GM23338 (cell line): ENCODE measurements around the gene NSUN3.

ENCODE experiments used
- NANOG ChIP-seq: IDR thresholded peaks from 2 replicates; pipeline ENCODE4 v1.6.1; 2016; ENCODE audit warnings: antibody characterized with exemption, borderline replicate concordance
- TF ChIP-seq, protein P1 (sequence below), 2 experiments: fragments of 200-600 bp in 1 of 2; sonication (generic) in 1 of 2; conservative IDR thresholded peaks; 2 replicates each; pipeline versions ENCODE4 v1.5.1 to v1.6.1; 2016 to 2017; ENCODE audit warnings: antibody characterized with exemption in 2 of 2, low read depth in 2 of 2, mild to moderate bottlenecking in 2 of 2, moderate library complexity in 1 of 2
- TF ChIP-seq, protein P2 (sequence below): IDR thresholded peaks from 2 replicates; pipeline ENCODE4 v1.6.1; 2016; ENCODE audit warnings: antibody characterized with exemption
- TF ChIP-seq, protein P3 (sequence below): IDR thresholded peaks from one replicate; pipeline ENCODE4 v1.6.1; 2018; ENCODE audit warnings: antibody characterized with exemption; ENCODE audit not compliant: unreplicated experiment

DNA sequence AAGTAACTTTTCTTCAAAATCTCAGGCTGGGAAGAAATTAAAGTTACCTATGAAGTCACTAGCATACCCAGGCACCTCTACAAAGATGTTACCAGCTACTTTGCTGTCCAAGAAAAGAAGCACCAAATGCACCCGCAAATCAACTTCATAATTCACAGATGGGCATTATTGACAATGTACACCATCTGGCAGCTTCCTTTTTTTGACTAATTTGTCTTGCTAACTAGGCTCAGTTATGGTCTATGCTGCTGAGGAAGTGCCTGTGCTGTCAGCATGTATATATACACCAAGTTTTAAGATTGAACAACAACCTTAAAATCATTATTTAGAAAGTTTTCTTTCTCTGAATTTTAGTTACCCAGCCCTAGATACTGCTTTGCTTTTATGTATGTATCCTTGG lies 93.8 kb downstream of the NSUN3 start:
- TF ChIP-seq, protein P1, sequence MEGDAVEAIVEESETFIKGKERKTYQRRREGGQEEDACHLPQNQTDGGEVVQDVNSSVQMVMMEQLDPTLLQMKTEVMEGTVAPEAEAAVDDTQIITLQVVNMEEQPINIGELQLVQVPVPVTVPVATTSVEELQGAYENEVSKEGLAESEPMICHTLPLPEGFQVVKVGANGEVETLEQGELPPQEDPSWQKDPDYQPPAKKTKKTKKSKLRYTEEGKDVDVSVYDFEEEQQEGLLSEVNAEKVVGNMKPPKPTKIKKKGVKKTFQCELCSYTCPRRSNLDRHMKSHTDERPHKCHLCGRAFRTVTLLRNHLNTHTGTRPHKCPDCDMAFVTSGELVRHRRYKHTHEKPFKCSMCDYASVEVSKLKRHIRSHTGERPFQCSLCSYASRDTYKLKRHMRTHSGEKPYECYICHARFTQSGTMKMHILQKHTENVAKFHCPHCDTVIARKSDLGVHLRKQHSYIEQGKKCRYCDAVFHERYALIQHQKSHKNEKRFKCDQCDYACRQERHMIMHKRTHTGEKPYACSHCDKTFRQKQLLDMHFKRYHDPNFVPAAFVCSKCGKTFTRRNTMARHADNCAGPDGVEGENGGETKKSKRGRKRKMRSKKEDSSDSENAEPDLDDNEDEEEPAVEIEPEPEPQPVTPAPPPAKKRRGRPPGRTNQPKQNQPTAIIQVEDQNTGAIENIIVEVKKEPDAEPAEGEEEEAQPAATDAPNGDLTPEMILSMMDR (conservative IDR thresholded peaks at IDR 0.05; ENCODE audit: low read depth in 2 of 2) = no peak
- TF ChIP-seq, protein P2, sequence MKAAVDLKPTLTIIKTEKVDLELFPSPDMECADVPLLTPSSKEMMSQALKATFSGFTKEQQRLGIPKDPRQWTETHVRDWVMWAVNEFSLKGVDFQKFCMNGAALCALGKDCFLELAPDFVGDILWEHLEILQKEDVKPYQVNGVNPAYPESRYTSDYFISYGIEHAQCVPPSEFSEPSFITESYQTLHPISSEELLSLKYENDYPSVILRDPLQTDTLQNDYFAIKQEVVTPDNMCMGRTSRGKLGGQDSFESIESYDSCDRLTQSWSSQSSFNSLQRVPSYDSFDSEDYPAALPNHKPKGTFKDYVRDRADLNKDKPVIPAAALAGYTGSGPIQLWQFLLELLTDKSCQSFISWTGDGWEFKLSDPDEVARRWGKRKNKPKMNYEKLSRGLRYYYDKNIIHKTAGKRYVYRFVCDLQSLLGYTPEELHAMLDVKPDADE = no peak
- no peak for TF ChIP-seq NANOG
- TF ChIP-seq, protein P3, sequence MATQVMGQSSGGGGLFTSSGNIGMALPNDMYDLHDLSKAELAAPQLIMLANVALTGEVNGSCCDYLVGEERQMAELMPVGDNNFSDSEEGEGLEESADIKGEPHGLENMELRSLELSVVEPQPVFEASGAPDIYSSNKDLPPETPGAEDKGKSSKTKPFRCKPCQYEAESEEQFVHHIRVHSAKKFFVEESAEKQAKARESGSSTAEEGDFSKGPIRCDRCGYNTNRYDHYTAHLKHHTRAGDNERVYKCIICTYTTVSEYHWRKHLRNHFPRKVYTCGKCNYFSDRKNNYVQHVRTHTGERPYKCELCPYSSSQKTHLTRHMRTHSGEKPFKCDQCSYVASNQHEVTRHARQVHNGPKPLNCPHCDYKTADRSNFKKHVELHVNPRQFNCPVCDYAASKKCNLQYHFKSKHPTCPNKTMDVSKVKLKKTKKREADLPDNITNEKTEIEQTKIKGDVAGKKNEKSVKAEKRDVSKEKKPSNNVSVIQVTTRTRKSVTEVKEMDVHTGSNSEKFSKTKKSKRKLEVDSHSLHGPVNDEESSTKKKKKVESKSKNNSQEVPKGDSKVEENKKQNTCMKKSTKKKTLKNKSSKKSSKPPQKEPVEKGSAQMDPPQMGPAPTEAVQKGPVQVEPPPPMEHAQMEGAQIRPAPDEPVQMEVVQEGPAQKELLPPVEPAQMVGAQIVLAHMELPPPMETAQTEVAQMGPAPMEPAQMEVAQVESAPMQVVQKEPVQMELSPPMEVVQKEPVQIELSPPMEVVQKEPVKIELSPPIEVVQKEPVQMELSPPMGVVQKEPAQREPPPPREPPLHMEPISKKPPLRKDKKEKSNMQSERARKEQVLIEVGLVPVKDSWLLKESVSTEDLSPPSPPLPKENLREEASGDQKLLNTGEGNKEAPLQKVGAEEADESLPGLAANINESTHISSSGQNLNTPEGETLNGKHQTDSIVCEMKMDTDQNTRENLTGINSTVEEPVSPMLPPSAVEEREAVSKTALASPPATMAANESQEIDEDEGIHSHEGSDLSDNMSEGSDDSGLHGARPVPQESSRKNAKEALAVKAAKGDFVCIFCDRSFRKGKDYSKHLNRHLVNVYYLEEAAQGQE = no peak
